OCI-LY1 (cell line): Measurements from ENCODE around the gene GALNT13.

Experiments
- EZH2 ChIP-seq: fragments of 200-600 bp; sonication (generic), shearing (Covaris generic); IDR thresholded peaks from 2 replicates; pipeline ENCODE4 v1.8.0; 2017; ENCODE audit warnings: borderline replicate concordance, mixed run types, mild to moderate bottlenecking, antibody characterized with exemption, low read length, moderate library complexity, mixed read lengths
- TF ChIP-seq, protein P1 (sequence below): fragments of 200-600 bp; sonication (generic), shearing (Covaris generic); IDR thresholded peaks from 2 replicates; pipeline ENCODE4 v1.5.1; 2017; ENCODE audit warnings: mild to moderate bottlenecking, antibody characterized with exemption, low read length, moderate library complexity, mixed read lengths

DNA sequence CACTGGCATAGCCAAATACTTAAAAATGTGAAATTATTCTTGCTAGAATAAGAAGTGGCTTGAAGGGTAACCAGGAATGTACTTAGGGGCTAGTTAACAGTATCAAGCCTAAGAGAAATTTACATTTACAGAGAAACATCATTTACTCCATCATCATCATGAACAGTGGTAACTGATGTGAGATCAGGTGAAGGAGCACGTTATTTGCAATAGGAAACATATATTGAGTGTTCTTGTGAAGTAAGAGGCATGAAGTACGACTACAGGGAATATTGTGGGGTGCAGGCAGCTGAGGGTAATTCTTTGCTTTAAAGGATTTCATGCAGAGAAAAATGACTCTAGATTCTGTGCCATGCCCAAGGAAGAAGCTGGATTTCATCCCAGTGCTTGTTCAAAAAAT lies 220.8 kb downstream of the GALNT13 start:
- TF ChIP-seq, protein P1, sequence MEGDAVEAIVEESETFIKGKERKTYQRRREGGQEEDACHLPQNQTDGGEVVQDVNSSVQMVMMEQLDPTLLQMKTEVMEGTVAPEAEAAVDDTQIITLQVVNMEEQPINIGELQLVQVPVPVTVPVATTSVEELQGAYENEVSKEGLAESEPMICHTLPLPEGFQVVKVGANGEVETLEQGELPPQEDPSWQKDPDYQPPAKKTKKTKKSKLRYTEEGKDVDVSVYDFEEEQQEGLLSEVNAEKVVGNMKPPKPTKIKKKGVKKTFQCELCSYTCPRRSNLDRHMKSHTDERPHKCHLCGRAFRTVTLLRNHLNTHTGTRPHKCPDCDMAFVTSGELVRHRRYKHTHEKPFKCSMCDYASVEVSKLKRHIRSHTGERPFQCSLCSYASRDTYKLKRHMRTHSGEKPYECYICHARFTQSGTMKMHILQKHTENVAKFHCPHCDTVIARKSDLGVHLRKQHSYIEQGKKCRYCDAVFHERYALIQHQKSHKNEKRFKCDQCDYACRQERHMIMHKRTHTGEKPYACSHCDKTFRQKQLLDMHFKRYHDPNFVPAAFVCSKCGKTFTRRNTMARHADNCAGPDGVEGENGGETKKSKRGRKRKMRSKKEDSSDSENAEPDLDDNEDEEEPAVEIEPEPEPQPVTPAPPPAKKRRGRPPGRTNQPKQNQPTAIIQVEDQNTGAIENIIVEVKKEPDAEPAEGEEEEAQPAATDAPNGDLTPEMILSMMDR: no peak
- no peak for TF ChIP-seq EZH2
